Spleen (tissue), 7 donors: ENCODE measurements around the gene BLTP3B.

Source experiments
- CTCF ChIP-seq, 11 experiments: fragments of 200-600 bp in 7 of 11; fragments of 450-650 bp in 4 of 11; sonication (generic) in 4 of 11; IDR thresholded peaks in 8 of 11; conservative IDR thresholded peaks in 3 of 11; 1 replicate in 7 of 11; 2 replicates in 4 of 11; pipeline versions ENCODE4 v1.4.0 to v1.8.0; 2016 to 2021; ENCODE audit warnings: antibody characterized with exemption in 11 of 11, inconsistent platforms in 4 of 11, mild to moderate bottlenecking in 1 of 11
- POLR2A ChIP-seq, 3 donors: fragments of 450-650 bp; IDR thresholded peaks; one replicate each; pipeline ENCODE4 v1.5.1; 2017; ENCODE audit warnings: antibody characterized with exemption in 3 of 3, mild to moderate bottlenecking in 1 of 3
- POLR2AphosphoS5 ChIP-seq, 3 donors: sonication (generic); formaldehyde crosslinking; IDR thresholded peaks; one replicate each; pipeline ENCODE4 v1.5.1; 2017; ENCODE audit warnings: antibody characterized with exemption in 3 of 3
- donor health status: DM: no; HTN: no; CAD: no; lungs with moderate emphysema.
- donor health status: DM: no; HTN: no; CAD: no.
- donor health status: DM: no; HTN: no; CAD: no.

GRCh38 chr12:100142851-100143559 is at the start of gene BLTP3B:
- TF ChIP-seq POLR2A (IDR thresholded peaks at IDR 0.05) (no peak), CTCF (IDR thresholded peaks at IDR 0.05 in 8 of 11, conservative IDR thresholded peaks at IDR 0.05 in 3 of 11) (peak in 1 of 11 experiments; percentile 21), POLR2AphosphoS5 (IDR thresholded peaks at IDR 0.05) (peak in 2 of 3 donors; percentile 19 to 61)
